Activated T-helper 1 cell treated with anti-CD3 and anti-CD28 coated beads, Interleukin-12 subunit alpha, Interleukin-12 subunit beta, Interleukin-2, Interleukin-4 antibody, amounts not matched to agents 30 ng/mL and 10 ng/mL and 1 ng/mL, durations not matched to agents 14 hours and 24 hours and 36 hours (primary cell): ENCODE results near the gene CD4. TPM values are rescaled to one million over a fixed set of nuclear protein-coding genes. Genes with fewer than 3 reads are reported as not detected.

Experiments used
- DNase-seq: peaks from one replicate; pipeline ENCODE4 v3.0.0; 2021; ENCODE audit warnings: low spot score
- H3K27ac Mint-ChIP-seq: one replicate; pipeline ENCODE4 v1.8.0; 2021; ENCODE audit warnings: mild to moderate bottlenecking, mixed read lengths
- H3K27me3 Mint-ChIP-seq: one replicate; pipeline ENCODE4 v1.8.0; 2022; ENCODE audit warnings: mild to moderate bottlenecking, moderate library complexity, mixed read lengths; ENCODE audit not compliant: insufficient read depth
- H3K36me3 Mint-ChIP-seq: one replicate; pipeline ENCODE4 v1.8.0; 2021; ENCODE audit warnings: low read depth, mixed read lengths
- H3K4me1 Mint-ChIP-seq: one replicate; pipeline ENCODE4 v1.8.0; 2021; ENCODE audit warnings: low read depth, mixed read lengths
- H3K4me3 Mint-ChIP-seq: one replicate; pipeline ENCODE4 v1.8.0; 2021; ENCODE audit warnings: mild to moderate bottlenecking, moderate library complexity, mixed read lengths
- H3K9me3 Mint-ChIP-seq: one replicate; pipeline ENCODE4 v1.8.0; 2021; ENCODE audit warnings: mixed read lengths
- intact Hi-C: fragments of 100-400 bp; cut with micrococcal nuclease; formaldehyde crosslinking; loops from one replicate; pipeline ENCODE4 v1.15.1; 2024
- total RNA-seq: library from RNA; stranded (reverse); gene quantifications from 2 replicates; pipeline ENCODE4 v1.2.3, GENCODE V29; 2022

The CD4 gene
- total RNA-seq, 1 donor from 2014 or later: 311 TPM

GRCh38 chr12:6774499-6775062 lies 14.7 kb upstream of the CD4 start:
- intact Hi-C loops: loop anchor here (5.0 kb wide), 4 partner anchors 53 to 183 kb away; partner anchors contain the start of genes CHD4, P3H3 and ZNF384
- Mint-ChIP-seq H3K36me3 (peaks cover 53% of the 10 kb centered on the region), H3K4me3 (peak overlapping the region; percentile 91), H3K9me3 (no peaks in the 10 kb centered on the region), H3K4me1 (peaks cover 85% of the 10 kb centered on the region), H3K27me3 (no peaks in the 10 kb centered on the region), H3K27ac (peak overlapping the region; percentile 87)
- DNase-seq: no peak

- Mint-ChIP-seq H3K4me1 (peaks cover 88% of the 10 kb centered on the region), H3K4me3 (peak overlapping the region; percentile 91), H3K36me3 (peaks cover 50% of the 10 kb centered on the region), H3K27ac (peak overlapping the region; percentile 87), H3K27me3 (no peaks in the 10 kb centered on the region), H3K9me3 (no peaks in the 10 kb centered on the region)
- no peak for DNase-seq
- intact Hi-C loops: no loop called here
Observed at GRCh38 chr12:6775185-6776174, 13.8 kb upstream of the CD4 start.

DNA sequence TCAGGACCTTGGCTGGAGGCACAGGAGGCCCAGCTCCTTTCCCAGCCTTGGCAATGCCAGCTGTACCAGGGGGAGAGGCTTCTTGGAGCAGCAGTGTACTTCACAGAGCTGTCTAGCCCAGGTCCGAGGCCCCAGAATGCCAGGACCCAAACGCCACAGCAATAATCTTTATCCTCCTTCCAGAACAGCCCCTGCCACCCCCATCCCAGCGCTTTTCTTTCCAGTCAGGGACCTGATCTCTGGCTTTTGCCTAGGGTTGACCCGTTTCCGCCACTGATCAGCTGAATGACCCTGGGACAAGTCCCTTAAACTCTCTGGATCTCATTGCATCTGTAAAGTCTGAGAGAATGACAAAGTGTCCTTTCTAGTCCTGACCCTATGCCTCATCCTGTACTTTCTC lies 11.9 kb upstream of the CD4 start:
- Mint-ChIP-seq H3K36me3 (peaks cover 43% of the 10 kb centered on the region), H3K9me3 (no peaks in the 10 kb centered on the region), H3K27ac (no peak overlapping the region), H3K4me1 (peaks cover 79% of the 10 kb centered on the region), H3K4me3 (peak overlapping the region; percentile 15), H3K27me3 (no peaks in the 10 kb centered on the region)
- intact Hi-C loops: no loop called here
- DNase-seq: no peak

DNA sequence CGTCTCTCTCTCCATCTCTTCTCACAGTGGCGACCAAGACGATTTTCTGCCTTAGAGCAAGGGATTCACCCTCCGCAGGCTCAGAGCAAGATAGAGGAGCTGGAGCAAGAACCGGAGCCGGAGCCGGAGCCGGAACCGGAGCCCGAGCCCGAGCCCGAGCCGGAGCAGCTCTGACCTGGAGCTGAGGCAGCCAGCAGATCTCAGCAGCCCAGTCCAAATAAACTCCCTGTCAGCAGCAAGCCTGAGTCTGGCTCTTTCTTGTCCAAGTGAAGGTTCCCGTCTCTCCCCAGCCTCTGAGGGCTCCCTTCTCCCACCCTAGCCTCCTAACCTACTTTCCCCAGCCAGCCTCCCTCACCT lies 11.1 kb upstream of the CD4 start:
- Mint-ChIP-seq H3K27me3 (no peaks in the 10 kb centered on the region), H3K9me3 (no peaks in the 10 kb centered on the region), H3K27ac (peak overlapping the region; percentile 91), H3K4me3 (peak overlapping the region; percentile 80), H3K36me3 (peaks cover 42% of the 10 kb centered on the region), H3K4me1 (peaks cover 82% of the 10 kb centered on the region)
- DNase-seq: no peak
- intact Hi-C loops: no loop called here

GRCh38 chr12:6778574-6779550 lies 10.5 kb upstream of the CD4 start:
- intact Hi-C loops: no loop called here
- Mint-ChIP-seq H3K27me3 (no peaks in the 10 kb centered on the region), H3K27ac (peak overlapping the region; percentile 91), H3K4me1 (peaks cover 89% of the 10 kb centered on the region), H3K9me3 (no peaks in the 10 kb centered on the region), H3K36me3 (peaks cover 40% of the 10 kb centered on the region), H3K4me3 (peak overlapping the region; percentile 80)
- DNase-seq: peak; percentile 84

GRCh38 chr12:6779708-6780432 lies 9.5 kb upstream of the CD4 start:
- DNase-seq: no peak
- Mint-ChIP-seq H3K9me3 (no peaks in the 10 kb centered on the region), H3K4me3 (peak overlapping the region; percentile 57), H3K4me1 (peaks cover 89% of the 10 kb centered on the region), H3K27me3 (no peaks in the 10 kb centered on the region), H3K36me3 (peaks cover 33% of the 10 kb centered on the region), H3K27ac (peak overlapping the region; percentile 91)
- intact Hi-C loops: loop anchor here (1.0 to 2.0 kb wide), 5 partner anchors 8 to 45 kb away; partner anchors contain the start of genes CD4, LAG3, MLF2 and PTMS

- Mint-ChIP-seq H3K27ac (peak overlapping the region; percentile 91), H3K4me1 (peaks cover 89% of the 10 kb centered on the region), H3K9me3 (no peaks in the 10 kb centered on the region), H3K36me3 (peaks cover 26% of the 10 kb centered on the region), H3K4me3 (peak overlapping the region; percentile 39), H3K27me3 (no peaks in the 10 kb centered on the region)
- intact Hi-C loops: loop anchor here (1.0 to 2.0 kb wide), 5 partner anchors 8 to 45 kb away; partner anchors contain the start of genes CD4, LAG3, MLF2 and PTMS
- DNase-seq: no peak
Observed at GRCh38 chr12:6780573-6780972, 8.8 kb upstream of the CD4 start.

- Mint-ChIP-seq H3K27ac (peak overlapping the region; percentile 59), H3K4me1 (peaks cover 87% of the 10 kb centered on the region), H3K36me3 (peaks cover 14% of the 10 kb centered on the region), H3K4me3 (no peak overlapping the region), H3K9me3 (no peaks in the 10 kb centered on the region), H3K27me3 (no peaks in the 10 kb centered on the region)
- intact Hi-C loops: no loop called here
- DNase-seq: no peak
Observed at GRCh38 chr12:6782119-6782518, 7.2 kb upstream of the CD4 start.

DNA sequence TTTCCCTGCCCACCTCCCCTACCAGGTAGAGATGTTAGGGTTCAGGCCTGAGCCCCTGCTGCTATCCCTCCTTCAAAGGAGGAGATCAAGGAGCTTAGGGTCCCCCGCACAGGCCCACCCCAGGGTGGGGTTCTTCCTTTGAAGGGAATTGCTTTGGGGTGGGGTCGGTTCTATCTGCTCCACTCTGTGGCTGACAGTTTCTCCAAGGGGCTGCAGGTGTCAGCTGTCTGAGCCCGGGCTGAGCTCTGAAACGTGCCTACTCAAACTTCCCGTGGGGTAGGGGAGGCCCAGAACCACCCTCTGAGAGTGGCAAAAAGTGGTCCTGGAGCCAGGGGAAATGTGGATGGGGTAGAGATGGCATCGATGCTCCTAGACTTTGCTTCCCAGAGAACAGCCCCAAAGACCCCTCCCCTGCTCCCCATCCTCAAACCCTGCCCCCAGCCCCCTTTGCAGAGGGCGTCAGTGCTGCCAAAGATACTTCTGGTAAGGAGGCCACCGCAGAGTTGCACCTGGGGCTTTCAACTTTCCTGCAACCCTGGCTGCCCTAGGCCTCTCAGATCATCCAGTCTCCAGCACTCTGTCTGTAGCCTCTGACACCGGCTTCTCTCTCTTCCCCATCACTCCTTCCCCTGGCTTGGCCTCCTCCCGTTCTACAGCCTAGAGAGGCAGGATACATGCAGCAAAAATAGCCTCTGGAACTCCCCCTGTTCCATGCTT lies 6.3 kb upstream of the CD4 start:
- Mint-ChIP-seq H3K4me3 (peak overlapping the region; percentile 3), H3K27ac (peak overlapping the region; percentile 42), H3K36me3 (peaks cover 9% of the 10 kb centered on the region), H3K27me3 (no peaks in the 10 kb centered on the region), H3K9me3 (no peaks in the 10 kb centered on the region), H3K4me1 (peaks cover 79% of the 10 kb centered on the region)
- DNase-seq: no peak
- intact Hi-C loops: no loop called here

DNA sequence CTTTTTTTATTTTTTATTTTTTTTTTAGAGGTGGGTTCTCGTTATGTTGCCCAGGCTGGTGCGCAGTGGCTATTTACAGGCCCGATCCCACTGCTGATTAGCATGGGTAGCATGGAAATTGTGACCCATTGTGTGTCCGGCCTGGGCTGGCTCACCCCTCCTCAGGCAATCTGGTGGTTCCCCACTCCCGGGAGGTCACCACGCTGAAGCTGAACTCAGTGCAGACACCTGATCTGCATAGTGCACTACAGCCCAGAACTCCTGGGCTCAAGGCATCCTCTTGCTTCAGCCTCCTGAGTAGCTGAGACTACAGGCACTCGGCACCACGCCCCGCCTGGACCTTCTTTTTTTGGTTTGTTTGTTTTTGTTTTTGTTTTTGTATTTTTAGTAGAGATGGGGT lies 5.5 kb upstream of the CD4 start:
- Mint-ChIP-seq H3K36me3 (peaks cover under 1% of the 10 kb centered on the region), H3K27me3 (no peaks in the 10 kb centered on the region), H3K4me3 (peak overlapping the region; percentile 12), H3K4me1 (peaks cover 79% of the 10 kb centered on the region), H3K27ac (peak overlapping the region; percentile 42), H3K9me3 (no peaks in the 10 kb centered on the region)
- DNase-seq: no peak
- intact Hi-C loops: no loop called here

DNA sequence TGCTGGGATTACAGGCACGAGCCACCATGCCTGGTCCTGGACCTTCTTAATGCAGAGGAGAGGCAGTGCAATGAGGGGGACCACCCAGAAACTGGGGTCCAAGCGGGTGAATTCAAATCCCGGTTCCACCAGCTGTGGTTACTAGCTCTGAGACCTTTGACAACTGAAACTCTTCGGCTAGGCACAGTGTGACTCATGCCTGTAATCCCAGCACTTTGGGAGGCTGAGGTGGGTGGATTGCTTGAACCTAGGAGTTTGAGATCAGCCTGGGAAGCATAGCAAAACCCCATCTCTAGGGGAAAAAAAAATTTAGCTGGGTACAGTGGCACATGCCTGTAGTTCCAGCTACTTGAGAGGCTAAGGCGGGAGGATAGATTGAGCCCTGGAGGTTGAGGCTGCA lies 5.0 kb upstream of the CD4 start:
- intact Hi-C loops: no loop called here
- Mint-ChIP-seq H3K4me1 (peaks cover 79% of the 10 kb centered on the region), H3K36me3 (no peaks in the 10 kb centered on the region), H3K27me3 (no peaks in the 10 kb centered on the region), H3K9me3 (no peaks in the 10 kb centered on the region), H3K4me3 (peak overlapping the region; percentile 22), H3K27ac (no peak overlapping the region)
- no peak for DNase-seq
